Fibroblast of the aortic adventitia (primary cell): ENCODE measurements around the gene MATCAP1. TPM values are rescaled to one million over a fixed set of nuclear protein-coding genes. Genes with fewer than 3 reads are reported as not detected.

ENCODE experiments used
- DNase-seq: peaks from one replicate; pipeline ENCODE4 v3.0.0-alpha.2; 2010; ENCODE audit warnings: low read depth
- H3K4me3 ChIP-seq: 2 replicates; pipeline ENCODE4 v1.5.1; 2011; ENCODE audit warnings: low read depth, mild to moderate bottlenecking, control low read depth, low read length, moderate library complexity
- CTCF ChIP-seq: IDR thresholded peaks from 2 replicates; pipeline ENCODE4 v1.5.1; 2011; ENCODE audit warnings: mild to moderate bottlenecking, low read length, control low read depth, inconsistent platforms; ENCODE audit not compliant: insufficient read depth
- total RNA-seq: library from RNA; depleted of rRNA; stranded (reverse); fragments of >200 nt; gene quantifications from 2 replicates; pipeline ENCODE4 v1.2.3, GENCODE V29; 2012; ENCODE audit warnings: low replicate concordance

MATCAP1 gene
- total RNA-seq, 1 donor = 9.9 TPM

- DNase-seq = peak; percentile 56
- TF ChIP-seq CTCF = no peak
- peak overlapping the region; percentile 25 for H3K4me3 ChIP-seq
Measured at GRCh38 chr16:67163164-67163998, 20.4 kb downstream of the MATCAP1 start.

- H3K4me3 ChIP-seq = no peak overlapping the region
- no peak for TF ChIP-seq CTCF
- DNase-seq = no peak
Measured at GRCh38 chr16:67162506-67163163, 21.1 kb downstream of the MATCAP1 start.

GRCh38 chr16:67161595-67162058, 22.1 kb downstream of the MATCAP1 start:
- no peak for TF ChIP-seq CTCF
- peak overlapping the region; percentile 55 for H3K4me3 ChIP-seq

GRCh38 chr16:67158637-67159600, 24.8 kb downstream of the MATCAP1 start:
- peak overlapping the region; percentile 91 for H3K4me3 ChIP-seq
- no peak for TF ChIP-seq CTCF
- DNase-seq = no peak

More at GRCh38 chr16:67161595-67162058, 22.1 kb downstream of the MATCAP1 start:
- no peak for DNase-seq

- no peak for DNase-seq
- no peak for TF ChIP-seq CTCF
- H3K4me3 ChIP-seq = no peak overlapping the region
Measured at GRCh38 chr16:67157892-67158635, 25.7 kb downstream of the MATCAP1 start.
